HEK293 (cell line): Measurements from ENCODE around the gene FMO1.

Experiments
- CTCF ChIA-PET: fragments of 350-600 bp; formaldehyde crosslinking; extraction: SDS; loops from one replicate; lab custom pipeline; 2021; ENCODE audit warnings: antibody characterized with exemption; lab: Yijun Ruan, JAX
- POLR2A ChIA-PET: fragments of 300-600 bp; formaldehyde crosslinking; extraction: SDS; loops from one replicate; lab custom pipeline; 2020; ENCODE audit warnings: antibody characterized with exemption, inconsistent platforms; lab: Yijun Ruan, JAX
- H3K27ac ChIP-seq: fragments of 200-500 bp; sonication (Bioruptor generic); 2 replicates; pipeline ENCODE4 v1.5.1; 2014; ENCODE audit warnings: low read depth, low read length, control low read depth, inconsistent platforms; ENCODE audit errors: extremely low read depth
- H3K36me3 ChIP-seq, 2 experiments: fragments of 200-500 bp in 1 of 2; sonication (Bioruptor generic) in 1 of 2; 1 replicate in 1 of 2; 2 replicates in 1 of 2; pipeline ENCODE4 v1.5.1; 2014 to 2017; ENCODE audit warnings: inconsistent platforms in 2 of 2, low read length in 2 of 2; ENCODE audit not compliant: control insufficient read depth in 2 of 2, insufficient read depth in 1 of 2
- H3K4me1 ChIP-seq: fragments of 200-500 bp; sonication (Bioruptor generic); 2 replicates; pipeline ENCODE4 v1.5.1; 2014; ENCODE audit warnings: mild to moderate bottlenecking, low read length, inconsistent platforms; ENCODE audit not compliant: control insufficient read depth, insufficient read depth
- H3K4me3 ChIP-seq: 2 replicates; pipeline ENCODE4 v1.5.1; 2011; ENCODE audit warnings: low read depth, mild to moderate bottlenecking, control low read depth, low read length, moderate library complexity
- H3K9me3 ChIP-seq: fragments of 200-500 bp; sonication (Bioruptor generic); 2 replicates; pipeline ENCODE4 v1.5.1; 2014; ENCODE audit warnings: low read depth, low read length, inconsistent platforms; ENCODE audit not compliant: control insufficient read depth, insufficient read depth
- HOXC10 ChIP-seq: sonication (generic); formaldehyde crosslinking; IDR thresholded peaks from 2 replicates; pipeline ENCODE4 v1.8.1; 2023; ENCODE audit warnings: mild to moderate bottlenecking, missing genetic modification reagents
- HOXD13 ChIP-seq: sonication (generic); formaldehyde crosslinking; IDR thresholded peaks from 2 replicates; pipeline ENCODE4 v1.8.0; 2022; ENCODE audit warnings: missing genetic modification reagents, borderline replicate concordance
- IKZF3 ChIP-seq: fragments of 450-650 bp; IDR thresholded peaks from 2 replicates; pipeline ENCODE4 v1.5.0; 2018; ENCODE audit warnings: missing biosample characterization, mild to moderate bottlenecking, missing genetic modification characterization, moderate library complexity
- MEIS1 ChIP-seq: sonication (generic); formaldehyde crosslinking; IDR thresholded peaks from 2 replicates; pipeline ENCODE4 v1.8.1; 2022; ENCODE audit warnings: missing genetic modification reagents, mild to moderate bottlenecking, borderline replicate concordance
- MYNN ChIP-seq: fragments of 450-650 bp; formaldehyde crosslinking; IDR thresholded peaks from 2 replicates; pipeline ENCODE4 v1.5.1; 2016; ENCODE audit warnings: missing biosample characterization, missing genetic modification characterization, borderline replicate concordance
- RBAK ChIP-seq: fragments of 450-650 bp; formaldehyde crosslinking; IDR thresholded peaks from 2 replicates; pipeline ENCODE4 v1.5.1; 2016; ENCODE audit warnings: missing biosample characterization, missing genetic modification characterization
- ZBTB7A ChIP-seq: fragments of 450-650 bp; formaldehyde crosslinking; IDR thresholded peaks from 2 replicates; pipeline ENCODE4 v1.5.1; 2016; ENCODE audit warnings: low read depth, missing biosample characterization, missing genetic modification characterization
- ZFP3 ChIP-seq: fragments of 450-650 bp; formaldehyde crosslinking; IDR thresholded peaks from 2 replicates; pipeline ENCODE4 v1.5.1; 2016; ENCODE audit warnings: low read depth, missing biosample characterization, missing genetic modification characterization
- ZIC2 ChIP-seq: fragments of 450-650 bp; formaldehyde crosslinking; IDR thresholded peaks from 2 replicates; pipeline ENCODE4 v1.5.1; 2016; ENCODE audit warnings: missing biosample characterization, missing genetic modification characterization
- ZNF10 ChIP-seq: fragments of 450-650 bp; formaldehyde crosslinking; IDR thresholded peaks from 2 replicates; pipeline ENCODE4 v1.5.1; 2017; ENCODE audit warnings: missing biosample characterization, missing genetic modification characterization
- ZNF132 ChIP-seq: fragments of 450-650 bp; formaldehyde crosslinking; IDR thresholded peaks from 2 replicates; pipeline ENCODE4 v1.5.1; 2017; ENCODE audit warnings: missing biosample characterization, missing genetic modification characterization, borderline replicate concordance
- ZNF19 ChIP-seq: fragments of 450-650 bp; formaldehyde crosslinking; IDR thresholded peaks from 2 replicates; pipeline ENCODE4; 2016; ENCODE audit warnings: missing biosample characterization, missing genetic modification characterization, low read depth
- ZNF24 ChIP-seq: fragments of 450-650 bp; formaldehyde crosslinking; IDR thresholded peaks from 2 replicates; pipeline ENCODE4 v1.5.1; 2016; ENCODE audit warnings: missing biosample characterization, missing genetic modification characterization
- ZNF248 ChIP-seq: fragments of 450-650 bp; formaldehyde crosslinking; IDR thresholded peaks from 2 replicates; pipeline ENCODE4 v1.5.1; 2017; ENCODE audit warnings: missing biosample characterization, missing genetic modification characterization
- ZNF341 ChIP-seq: fragments of 450-650 bp; formaldehyde crosslinking; IDR thresholded peaks from 2 replicates; pipeline ENCODE4; 2016; ENCODE audit warnings: low read depth, missing biosample characterization, missing genetic modification characterization
- ZNF366 ChIP-seq: fragments of 450-650 bp; formaldehyde crosslinking; conservative IDR thresholded peaks from 2 replicates; pipeline ENCODE4 v1.5.1; 2016; ENCODE audit warnings: missing biosample characterization, missing genetic modification characterization
- ZNF391 ChIP-seq: fragments of 450-650 bp; formaldehyde crosslinking; IDR thresholded peaks from 2 replicates; pipeline ENCODE4 v1.5.1; 2016; ENCODE audit warnings: low read depth, missing biosample characterization, missing genetic modification characterization, borderline replicate concordance
- ZNF529 ChIP-seq: fragments of 450-650 bp; formaldehyde crosslinking; IDR thresholded peaks from 2 replicates; pipeline ENCODE4 v1.5.1; 2017; ENCODE audit warnings: missing genetic modification characterization, missing biosample characterization; ENCODE audit not compliant: insufficient replicate concordance
- ZNF621 ChIP-seq: fragments of 450-650 bp; formaldehyde crosslinking; IDR thresholded peaks from 2 replicates; pipeline ENCODE4 v1.5.1; 2017; ENCODE audit warnings: missing biosample characterization, missing genetic modification characterization
- ZNF624 ChIP-seq: fragments of 450-650 bp; formaldehyde crosslinking; IDR thresholded peaks from 2 replicates; pipeline ENCODE4 v1.5.1; 2017; ENCODE audit warnings: missing biosample characterization, missing genetic modification characterization
- ZNF704 ChIP-seq: fragments of 450-650 bp; formaldehyde crosslinking; IDR thresholded peaks from 2 replicates; pipeline ENCODE4 v1.5.1; 2016; ENCODE audit warnings: missing biosample characterization, missing genetic modification characterization
- ZNF707 ChIP-seq: fragments of 450-650 bp; formaldehyde crosslinking; IDR thresholded peaks from 2 replicates; pipeline ENCODE4 v1.5.1; 2016; ENCODE audit warnings: missing biosample characterization, missing genetic modification characterization
- ZNF792 ChIP-seq: fragments of 450-650 bp; formaldehyde crosslinking; IDR thresholded peaks from 2 replicates; pipeline ENCODE4 v1.5.1; 2016; ENCODE audit warnings: missing biosample characterization, missing genetic modification characterization
- ZNF837 ChIP-seq: fragments of 450-650 bp; formaldehyde crosslinking; IDR thresholded peaks from 2 replicates; pipeline ENCODE4 v1.5.1; 2016; ENCODE audit warnings: missing biosample characterization, missing genetic modification characterization

The FMO1 gene

GRCh38 chr1:171206204-171206977, 41.9 kb upstream of the FMO1 start:
- H3K27ac ChIP-seq, result no peak overlapping the region
- H3K36me3 ChIP-seq, result no peaks in the 10 kb centered on the region
- ChIA-PET POLR2A (no interaction called here), CTCF (interaction anchor here (0.5 to 1.8 kb wide), 5 partner anchors 13 to 1313 kb away, joined by 3 to 5 read pairs (median 4); no protein-coding TSS in a partner anchor)
- H3K4me1 ChIP-seq, result no peaks in the 10 kb centered on the region
- TF ChIP-seq ZNF19 (tag by site-specific recombination) (no peak), ZNF704 (tag by site-specific recombination) (no peak), MYNN (tag by site-specific recombination) (no peak), ZNF391 (no peak), ZNF529 (tag by site-specific recombination) (no peak), ZNF837 (tag by site-specific recombination) (no peak), ZFP3 (tag by site-specific recombination) (no peak), HOXC10 (no peak), ZNF624 (tag by site-specific recombination) (no peak), ZBTB7A (tag by site-specific recombination) (no peak), ZNF10 (tag by site-specific recombination) (no peak), ZNF366 (tag by site-specific recombination) (no peak), ZNF341 (tag by site-specific recombination) (no peak), ZNF707 (no peak), HOXD13 (CRISPR knock-in tag) (no peak), ZNF24 (tag by site-specific recombination) (no peak), ZIC2 (tag by site-specific recombination) (no peak), ZNF132 (tag by site-specific recombination) (no peak)
- H3K4me3 ChIP-seq, result no peak overlapping the region
- H3K9me3 ChIP-seq, result no peaks in the 10 kb centered on the region

GRCh38 chr1:171206978-171207355, 41.3 kb upstream of the FMO1 start:
- Histone ChIP-seq H3K4me3 (no peak overlapping the region), H3K36me3 (no peaks in the 10 kb centered on the region)
- POLR2A ChIA-PET, result no interaction called here
- no peak for TF ChIP-seq MEIS1 (CRISPR knock-in tag)
- TF ChIP-seq ZNF621 (tag by site-specific recombination), result no peak
- no peak for TF ChIP-seq ZNF248 (tag by site-specific recombination)
- no peak for TF ChIP-seq ZNF792 (tag by site-specific recombination)
- TF ChIP-seq RBAK (tag by site-specific recombination), result no peak
- TF ChIP-seq ZNF624 (tag by site-specific recombination), result no peak
- TF ChIP-seq IKZF3 (tag by site-specific recombination), result no peak
- TF ChIP-seq, all 188 proteins: peak for 0
- CTCF ChIA-PET, result interaction anchor here (0.5 to 1.8 kb wide), 4 partner anchors 13 to 1314 kb away, joined by 3 to 5 read pairs (median 4); no protein-coding TSS in a partner anchor
- Histone ChIP-seq H3K9me3 (no peaks in the 10 kb centered on the region), H3K27ac (no peak overlapping the region), H3K4me1 (no peaks in the 10 kb centered on the region)
